GM21526 (cell line): Measurements from ENCODE around the gene FRMPD4.

Experiments
- ATAC-seq: cut with Tn5 transposase; IDR thresholded peaks from one replicate; pipeline ENCODE4 v1.9.1; 2021; ENCODE audit warnings: moderate library complexity; ENCODE audit not compliant: unreplicated experiment, low FRiP score

FRMPD4 gene

GRCh38 chrX:12711435-12712040 is 573.3 kb downstream of the FRMPD4 start:
- ATAC-seq, result no peak

- no peak for ATAC-seq
These were observed 578.3 kb downstream of the FRMPD4 start for GRCh38 chrX:12716574-12716973.

- ATAC-seq, result no peak
These were observed 581.6 kb downstream of the FRMPD4 start for GRCh38 chrX:12719837-12720236.

GRCh38 chrX:12721042-12721441 is 582.8 kb downstream of the FRMPD4 start:
- ATAC-seq, result no peak

- no peak for ATAC-seq
These were observed 584.0 kb downstream of the FRMPD4 start for GRCh38 chrX:12722314-12722713.

- no peak for ATAC-seq
These were observed 603.1 kb downstream of the FRMPD4 start for GRCh38 chrX:12741416-12741815.

- no peak for ATAC-seq
These were observed 609.2 kb downstream of the FRMPD4 start for GRCh38 chrX:12747433-12747832.

GRCh38 chrX:12751887-12752286 is 613.6 kb downstream of the FRMPD4 start:
- no peak for ATAC-seq

GRCh38 chrX:12753366-12753765 is 615.1 kb downstream of the FRMPD4 start:
- ATAC-seq, result no peak

- ATAC-seq, result no peak
These were observed 620.0 kb downstream of the FRMPD4 start for GRCh38 chrX:12758291-12758690.

GRCh38 chrX:12767856-12768255 is 629.6 kb downstream of the FRMPD4 start:
- no peak for ATAC-seq

- no peak for ATAC-seq
These were observed 630.2 kb downstream of the FRMPD4 start for GRCh38 chrX:12768491-12768890.

GRCh38 chrX:12770440-12770839 is 632.2 kb downstream of the FRMPD4 start:
- no peak for ATAC-seq

- ATAC-seq, result peak; percentile 94
These were observed 633.3 kb downstream of the FRMPD4 start for GRCh38 chrX:12771445-12772069.
